ENCODE measurements around the gene MYPOP.

- TF ChIP-seq POLR2AphosphoS5 (IDR thresholded peaks at IDR 0.05; ENCODE audit: insufficient read depth, low read depth, low read length): no peak
- TF ChIP-seq EZH2 (IDR thresholded peaks at IDR 0.05; ENCODE audit: borderline replicate concordance, low read depth, low read length, severe bottlenecking): no peak
- TF ChIP-seq CTCF (IDR thresholded peaks at IDR 0.05; ENCODE audit: extremely low read depth in 1 of 2, insufficient read depth in 1 of 2, low read depth in 1 of 2, low read length in 2 of 2): no peak
Observed at GRCh38 chr19:45935267-45935666, 32.9 kb upstream of the MYPOP start.

Measured in endothelial cell of umbilical vein (primary cell).